B cell (primary cell): Measurements from ENCODE around the gene GSKIP. TPM values are rescaled to one million over a fixed set of nuclear protein-coding genes. Genes with fewer than 3 reads are reported as not detected.
A peak's percentile ranks its signal among the peaks of the same experiment; 100 is the strongest.

Source experiments
- ATAC-seq: fragments of 200-7000 bp; cut with Tn5 transposase; one replicate; pipeline ENCODE4 v1.10.0; 2021; ENCODE audit warnings: low read depth, mild to moderate bottlenecking, moderate number of reproducible peaks, moderate library complexity
- CTCF ChIA-PET: fragments of 350-600 bp; sonication (Branson Sonifier 250); formaldehyde crosslinking; loops from one replicate; lab custom pipeline; 2021; ENCODE audit warnings: antibody characterized with exemption, inconsistent platforms; lab: Charles Lee
- POLR2A ChIA-PET: fragments of 350-600 bp; sonication (Branson Sonifier 250); formaldehyde crosslinking; loops from one replicate; lab custom pipeline; 2021; ENCODE audit warnings: antibody characterized with exemption; lab: Charles Lee
- DNase-seq: peaks from one replicate; pipeline ENCODE4 v3.0.0; 2013
- H2AFZ ChIP-seq: 2 replicates; pipeline ENCODE4 v1.6.1; 2012; ENCODE audit warnings: mild to moderate bottlenecking, low read depth, low read length; ENCODE audit not compliant: insufficient read depth, poor library complexity, severe bottlenecking
- H3K27ac ChIP-seq, 2 donors: 1 replicate in 1 of 2; 2 replicates in 1 of 2; pipeline ENCODE4 v1.5.1; 2012 to 2013; ENCODE audit warnings: low read length in 2 of 2, mild to moderate bottlenecking in 2 of 2, moderate library complexity in 1 of 2
- H3K27me3 ChIP-seq, 4 experiments: fragments of 200-600 bp in 1 of 4; sonication (generic) in 1 of 4; replicated peaks in 1 of 4; 1 replicate in 2 of 4; 2 replicates in 2 of 4; pipeline versions ENCODE4 v1.6.1 to v1.7.0; 2013 to 2016; ENCODE audit warnings: low read length in 3 of 4, mild to moderate bottlenecking in 2 of 4, mixed read lengths in 1 of 4, moderate library complexity in 1 of 4; ENCODE audit not compliant: insufficient read depth in 4 of 4, control insufficient read depth in 3 of 4; ENCODE audit errors: control extremely low read depth in 1 of 4
- H3K36me3 ChIP-seq, 2 experiments: replicated peaks in 1 of 2; 1 replicate in 1 of 2; 2 replicates in 1 of 2; pipeline versions ENCODE4 v1.6.1 to v1.7.1; 2013; ENCODE audit warnings: low read length in 1 of 2; ENCODE audit not compliant: insufficient read depth in 2 of 2, control insufficient read depth in 1 of 2; ENCODE audit errors: control extremely low read depth in 1 of 2, extremely low read depth in 1 of 2
- H3K4me1 ChIP-seq, 2 donors: fragments of 200-600 bp in 1 of 2; sonication (generic) in 1 of 2; 1 replicate in 1 of 2; 2 replicates in 1 of 2; pipeline versions ENCODE4 v1.5.1 to v1.6.1; 2013 to 2017; ENCODE audit warnings: low read length in 2 of 2; ENCODE audit not compliant: control insufficient read depth in 2 of 2, insufficient read depth in 2 of 2
- H3K4me2 ChIP-seq: replicated peaks from 2 replicates; pipeline ENCODE3; 2012; ENCODE audit warnings: mild to moderate bottlenecking, low read depth, low read length; ENCODE audit not compliant: poor library complexity, severe bottlenecking
- H3K4me3 ChIP-seq, 5 experiments: fragments of 200-600 bp in 1 of 5; sonication (generic) in 1 of 5; 1 replicate in 3 of 5; 2 replicates in 2 of 5; pipeline versions ENCODE4 v1.5.1 to v1.7.0; 2011 to 2016; ENCODE audit warnings: low read length in 4 of 5, mild to moderate bottlenecking in 4 of 5, low read depth in 2 of 5, control low read depth in 1 of 5, moderate library complexity in 1 of 5; ENCODE audit not compliant: insufficient read depth in 1 of 5; ENCODE audit errors: control extremely low read depth in 1 of 5, extremely low read depth in 1 of 5
- H3K79me2 ChIP-seq: fragments of 200-600 bp; sonication (generic); one replicate; pipeline ENCODE4 v1.6.0; 2016; ENCODE audit warnings: low read length; ENCODE audit not compliant: control insufficient read depth, insufficient read depth
- H3K9ac ChIP-seq: fragments of 200-600 bp; sonication (generic); 2 replicates; pipeline ENCODE4 v1.6.1; 2017; ENCODE audit warnings: mild to moderate bottlenecking, low read length, moderate library complexity
- H3K9me3 ChIP-seq, 3 donors: one replicate each; pipeline versions ENCODE4 v1.6.1 to v1.7.1; 2013; ENCODE audit warnings: low read length in 2 of 3; ENCODE audit not compliant: control insufficient read depth in 2 of 3, insufficient read depth in 1 of 3; ENCODE audit errors: control extremely low read depth in 1 of 3
- H4K20me1 ChIP-seq: 2 replicates; pipeline ENCODE4 v1.6.0; 2012; ENCODE audit warnings: mild to moderate bottlenecking, low read length; ENCODE audit not compliant: insufficient read depth, control insufficient read depth, poor library complexity, severe bottlenecking
- H3K27ac Mint-ChIP-seq: one replicate; pipeline ENCODE4 v1.8.0; 2021; ENCODE audit warnings: mixed read lengths
- H3K27me3 Mint-ChIP-seq: one replicate; pipeline ENCODE4 v1.8.0; 2021; ENCODE audit warnings: mixed read lengths
- H3K4me1 Mint-ChIP-seq: one replicate; pipeline ENCODE4 v1.8.0; 2021; ENCODE audit warnings: mixed read lengths
- H3K4me3 Mint-ChIP-seq: one replicate; pipeline ENCODE4 v1.8.0; 2021; ENCODE audit warnings: mixed read lengths
- H3K9me3 Mint-ChIP-seq: one replicate; pipeline ENCODE4 v1.8.0; 2022; ENCODE audit warnings: mixed read lengths; ENCODE audit not compliant: insufficient read depth
- EZH2 ChIP-seq: IDR thresholded peaks from 2 replicates; pipeline ENCODE4 v1.6.1; 2012; ENCODE audit warnings: borderline replicate concordance, low read depth, mild to moderate bottlenecking, moderate library complexity, low read length; ENCODE audit not compliant: insufficient read depth, poor library complexity, severe bottlenecking
- WGBS: methylation state at CpG from one replicate; pipeline ENCODE4 v1.1.5; 2013; ENCODE audit warnings: missing lambda C conversion rate; ENCODE audit not compliant: insufficient coverage; 5-methylcytosine and 5-hydroxymethylcytosine counted together
- intact Hi-C: fragments of 100-400 bp; cut with micrococcal nuclease; formaldehyde crosslinking; loops from one replicate; pipeline ENCODE4 v1.10.0; 2022
- polyA plus RNA-seq: library from polyadenylated mRNA; depleted of rRNA; stranded (reverse); fragments of >200 nt; gene quantifications from 2 replicates; pipeline ENCODE4 v1.2.3, GENCODE V29; 2012
- total RNA-seq, 2 donors: library from RNA; stranded (reverse); fragments of 120-200 nt in 1 of 2; gene quantifications; 1 replicate in 1 of 2; 2 replicates in 1 of 2; pipeline versions ENCODE4 v1.2.3 to v1.2.4, GENCODE V29; 2013 to 2022
- TF ChIP-seq, protein P1 (sequence below): fragments of 200-600 bp; IDR thresholded peaks from one replicate; pipeline ENCODE4 v1.8.0; 2022; ENCODE audit warnings: antibody characterized with exemption, mild to moderate bottlenecking

GSKIP gene
- total and polyA plus RNA-seq, 2 donors (not counting 1 experiment from before 2014, with no cell fraction given): 5.7 to 15.8 TPM

DNA sequence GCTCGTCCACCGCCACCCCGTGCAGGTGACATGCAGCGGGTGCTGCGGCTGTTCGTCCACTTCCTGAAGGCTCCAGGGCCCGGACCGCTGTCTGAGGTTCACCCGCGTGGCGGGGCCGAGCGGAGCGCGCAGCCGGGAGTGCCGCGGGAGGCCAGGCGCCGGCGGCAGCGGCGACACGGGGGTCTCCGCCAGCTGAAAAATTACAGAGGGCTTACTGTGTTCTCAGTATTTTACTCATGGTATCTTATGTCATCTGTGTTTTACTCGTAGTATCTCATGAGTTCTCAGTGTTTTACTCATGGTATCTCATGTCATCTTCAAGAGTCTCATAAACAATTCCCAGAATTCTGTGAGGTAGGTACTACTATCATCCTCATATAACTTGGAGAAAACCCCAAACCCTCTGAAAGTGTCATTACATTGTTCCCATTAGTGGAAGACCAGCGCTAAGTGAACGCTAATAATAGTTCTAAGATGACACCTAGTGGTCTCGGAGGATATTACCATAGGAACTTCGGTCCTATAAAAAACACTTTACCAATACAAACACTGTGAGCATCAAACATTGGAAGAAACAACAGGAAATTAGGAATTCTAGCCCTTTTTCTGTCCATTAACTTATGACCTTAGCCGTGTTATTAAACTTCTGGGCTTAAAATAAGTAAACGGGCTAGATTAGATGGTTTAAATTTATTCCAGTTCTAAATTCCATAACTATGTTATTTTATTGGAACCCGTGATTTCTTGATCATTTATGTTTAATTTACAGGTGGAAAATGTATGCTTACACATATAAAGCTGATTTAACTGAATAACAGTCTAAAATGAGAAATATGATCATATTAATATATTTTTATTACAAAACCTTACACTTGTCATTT lies 61.0 kb downstream of the GSKIP start:
- TF ChIP-seq, protein P1, sequence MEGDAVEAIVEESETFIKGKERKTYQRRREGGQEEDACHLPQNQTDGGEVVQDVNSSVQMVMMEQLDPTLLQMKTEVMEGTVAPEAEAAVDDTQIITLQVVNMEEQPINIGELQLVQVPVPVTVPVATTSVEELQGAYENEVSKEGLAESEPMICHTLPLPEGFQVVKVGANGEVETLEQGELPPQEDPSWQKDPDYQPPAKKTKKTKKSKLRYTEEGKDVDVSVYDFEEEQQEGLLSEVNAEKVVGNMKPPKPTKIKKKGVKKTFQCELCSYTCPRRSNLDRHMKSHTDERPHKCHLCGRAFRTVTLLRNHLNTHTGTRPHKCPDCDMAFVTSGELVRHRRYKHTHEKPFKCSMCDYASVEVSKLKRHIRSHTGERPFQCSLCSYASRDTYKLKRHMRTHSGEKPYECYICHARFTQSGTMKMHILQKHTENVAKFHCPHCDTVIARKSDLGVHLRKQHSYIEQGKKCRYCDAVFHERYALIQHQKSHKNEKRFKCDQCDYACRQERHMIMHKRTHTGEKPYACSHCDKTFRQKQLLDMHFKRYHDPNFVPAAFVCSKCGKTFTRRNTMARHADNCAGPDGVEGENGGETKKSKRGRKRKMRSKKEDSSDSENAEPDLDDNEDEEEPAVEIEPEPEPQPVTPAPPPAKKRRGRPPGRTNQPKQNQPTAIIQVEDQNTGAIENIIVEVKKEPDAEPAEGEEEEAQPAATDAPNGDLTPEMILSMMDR: peak; percentile 99
- TF ChIP-seq EZH2: no peak
- Mint-ChIP-seq H3K27me3 (peaks cover 4% of the 10 kb centered on the region), H3K4me3 (peak overlapping the region; percentile 91), H3K4me1 (peaks cover 23% of the 10 kb centered on the region), H3K27ac (no peak overlapping the region), H3K9me3 (no peaks in the 10 kb centered on the region)
- 2% methylated on average over 23 of the region's 33 CpGs for WGBS
- H3K4me3 ChIP-seq: peak overlapping the region; percentile 14 to 57 (median 53)
- peak overlapping the region; percentile 83 for H3K4me2 ChIP-seq
- H3K79me2 ChIP-seq: no peaks in the 10 kb centered on the region
- peak overlapping the region; percentile 68 for H2AFZ ChIP-seq
- no peaks in the 10 kb centered on the region for H3K36me3 ChIP-seq
- ChIA-PET POLR2A (no interaction called here), CTCF (interaction anchor here (1.0 to 8.0 kb wide), 7 partner anchors 14 to 429 kb away, joined by 3 to 107 read pairs (median 4); partner anchors contain the start of gene AK7)
- no peaks in the 10 kb centered on the region for H3K27me3 ChIP-seq
- intact Hi-C loops: loop anchor here (1.0 to 10.0 kb wide), 4 partner anchors 32 to 863 kb away; partner anchors contain the start of genes AK7, ATG2B and GSKIP
- DNase-seq (peak; percentile 80), ATAC-seq (peak; percentile 86)
- peaks cover 12 to 14% of the 10 kb centered on the region in 2 donors for H3K4me1 ChIP-seq
- peaks cover 0 to 5% (median 0%) of the 10 kb centered on the region in 3 donors for H3K9me3 ChIP-seq
- H3K9ac ChIP-seq: peak overlapping the region; percentile 67
- H3K27ac ChIP-seq: no peak overlapping the region
- no peaks in the 10 kb centered on the region for H4K20me1 ChIP-seq

DNA sequence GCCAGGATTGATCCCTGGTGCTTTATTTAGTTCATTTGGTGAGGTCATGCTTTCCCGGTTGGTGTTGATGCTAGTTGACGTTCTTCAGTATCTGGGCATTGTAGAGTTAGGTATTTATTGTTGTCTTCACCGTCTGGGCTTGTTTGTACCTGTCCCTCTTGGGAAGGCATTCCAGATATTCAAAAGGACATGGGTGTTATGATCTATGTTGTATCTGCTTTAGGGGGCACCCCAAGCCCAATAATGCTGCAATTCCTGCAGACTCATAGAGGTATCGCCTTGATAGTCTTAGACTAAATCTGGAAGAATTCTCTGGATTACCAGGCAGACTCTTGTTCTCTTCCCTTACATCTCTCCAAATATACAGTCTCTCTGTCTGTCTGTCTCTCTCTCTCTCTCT lies 70.7 kb downstream of the GSKIP start:
- Mint-ChIP-seq H3K9me3 (no peaks in the 10 kb centered on the region), H3K4me3 (no peak overlapping the region), H3K4me1 (no peaks in the 10 kb centered on the region), H3K27ac (no peak overlapping the region), H3K27me3 (peaks cover 10% of the 10 kb centered on the region)
- POLR2A ChIA-PET: no interaction called here
- Histone ChIP-seq H3K79me2 (no peaks in the 10 kb centered on the region), H3K9me3 (peaks cover 0 to 1% (median 0%) of the 10 kb centered on the region in 3 donors), H3K9ac (no peak overlapping the region), H3K4me2 (no peak overlapping the region), H3K27ac (no peak overlapping the region), H4K20me1 (no peaks in the 10 kb centered on the region), H3K27me3 (no peaks in the 10 kb centered on the region), H3K4me3 (no peak overlapping the region), H3K36me3 (no peaks in the 10 kb centered on the region), H3K4me1 (no peaks in the 10 kb centered on the region), H2AFZ (no peak overlapping the region)
- ATAC-seq: no peak
- CTCF ChIA-PET: no interaction called here
- 90% methylated on average over 4 of the region's 4 CpGs for WGBS
- no peak for DNase-seq
- intact Hi-C loops: no loop called here
- TF ChIP-seq, protein P1: no peak
- TF ChIP-seq EZH2: no peak
